ENCODE measurements around the gene NOTCH1. TPM values are rescaled to one million over a fixed set of nuclear protein-coding genes. Genes with fewer than 3 reads are reported as not detected.
A peak's percentile ranks its signal among the peaks of the same experiment; 100 is the strongest.
"Not testable (repeated sequence)": the region's sequence is repeated elsewhere in the genome, so short reads cannot be mapped to it uniquely, and the experiment has no call there.

The NOTCH1 gene
- total RNA-seq, 1 donor from 2014 or later: 29.7 TPM

DNA sequence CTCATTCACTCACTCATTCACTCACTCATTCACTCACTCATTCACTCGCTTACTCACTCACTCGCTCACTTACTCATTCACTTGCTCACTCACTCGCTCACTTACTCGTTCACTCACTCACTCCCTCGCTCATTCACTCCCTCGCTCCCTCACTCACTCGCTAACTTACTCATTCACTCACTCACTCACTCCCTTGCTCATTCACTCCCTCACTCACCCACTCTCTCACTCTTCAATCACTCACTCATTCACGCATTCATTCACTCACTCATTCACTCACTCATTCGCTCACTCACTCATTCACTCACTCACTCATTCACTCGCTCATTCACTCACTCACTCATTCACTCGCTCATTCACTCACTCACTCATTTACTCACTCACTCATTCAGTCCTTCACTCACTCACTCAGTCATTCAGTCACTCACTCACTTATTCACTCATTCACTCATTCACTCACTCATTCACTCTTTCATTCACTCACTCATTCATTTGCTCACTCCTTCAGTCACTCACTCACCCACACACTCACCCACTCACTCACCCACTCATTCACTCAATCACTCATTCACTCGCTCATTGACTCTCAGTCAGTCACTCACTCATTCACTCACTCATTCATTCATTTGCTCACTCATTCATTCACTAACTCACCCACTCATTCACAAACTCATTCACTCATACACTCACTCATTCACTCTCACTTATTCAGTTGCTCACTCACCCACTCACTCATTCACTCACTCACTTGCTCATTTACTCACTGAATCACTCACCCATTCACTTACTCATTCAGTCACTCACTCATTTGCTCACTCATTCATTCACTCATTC lies 36.0 kb upstream of the NOTCH1 start:
- intact Hi-C loops (cut with DNase I): no loop called here
- no peak for DNase-seq (ENCODE audit: low spot score)

DNA sequence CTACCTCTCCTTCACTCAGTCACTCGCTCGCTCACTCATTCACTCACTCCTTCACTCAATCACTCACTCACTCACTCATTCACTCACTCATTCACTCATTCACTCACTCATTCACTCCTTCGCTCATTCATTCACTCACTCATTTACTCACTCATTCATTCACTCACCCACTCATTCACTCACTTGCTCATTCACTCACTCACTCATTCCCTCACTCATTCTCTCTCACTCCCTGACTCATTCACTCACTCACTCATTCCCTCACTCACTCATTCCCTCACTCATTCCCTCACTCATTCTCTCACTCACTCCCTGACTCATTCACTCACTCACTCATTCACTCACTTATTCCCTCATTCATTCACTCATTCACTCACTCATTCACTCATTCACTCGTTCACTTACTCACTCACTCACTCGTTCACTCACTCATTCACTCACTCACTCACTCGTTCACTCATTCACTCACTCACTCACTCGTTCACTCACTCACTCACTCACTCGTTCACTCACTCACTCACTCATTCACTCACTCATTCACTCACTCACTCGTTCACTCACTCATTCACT lies 33.9 kb upstream of the NOTCH1 start:
- intact Hi-C loops (cut with DNase I); DNase-seq (ENCODE audit: low spot score): not testable (repeated sequence)

DNA sequence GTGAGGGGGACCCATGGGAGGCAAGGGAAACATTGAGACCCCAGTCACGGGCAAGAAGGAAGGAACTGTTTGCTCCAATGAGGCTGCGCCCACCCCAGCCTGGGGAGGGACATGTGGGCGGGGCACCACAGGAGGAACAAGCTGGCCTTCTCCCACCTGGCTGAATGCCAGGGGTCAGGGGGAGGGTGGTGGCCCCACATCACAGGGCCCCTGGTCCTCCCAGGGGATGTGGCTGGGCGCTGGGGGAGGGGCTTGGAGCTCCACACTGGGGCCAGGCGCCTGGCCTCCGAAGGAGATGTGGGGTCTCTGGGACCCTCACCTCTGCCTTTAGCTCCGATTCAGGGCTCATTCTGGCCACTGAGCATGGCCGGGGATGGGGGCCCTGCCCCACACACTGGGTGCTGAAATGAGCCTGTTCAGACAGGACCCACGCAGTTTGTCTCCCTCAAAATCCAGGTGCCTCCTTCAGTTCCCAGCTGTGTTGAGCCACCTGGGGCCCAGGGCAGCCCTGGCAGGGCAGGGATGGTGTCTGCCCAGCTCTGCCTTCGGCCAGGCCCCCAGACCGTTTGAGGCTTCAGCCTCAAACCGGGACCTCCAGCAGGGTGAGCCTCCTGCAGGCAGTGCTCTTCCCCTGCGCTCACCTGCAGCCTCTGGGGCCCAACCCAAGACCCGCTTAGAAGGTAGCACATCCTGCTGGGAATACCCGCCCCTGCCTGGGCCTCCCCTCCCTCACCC lies 33.2 kb upstream of the NOTCH1 start:
- intact Hi-C loops (cut with DNase I): no loop called here
- no peak for DNase-seq (ENCODE audit: low spot score)

DNA sequence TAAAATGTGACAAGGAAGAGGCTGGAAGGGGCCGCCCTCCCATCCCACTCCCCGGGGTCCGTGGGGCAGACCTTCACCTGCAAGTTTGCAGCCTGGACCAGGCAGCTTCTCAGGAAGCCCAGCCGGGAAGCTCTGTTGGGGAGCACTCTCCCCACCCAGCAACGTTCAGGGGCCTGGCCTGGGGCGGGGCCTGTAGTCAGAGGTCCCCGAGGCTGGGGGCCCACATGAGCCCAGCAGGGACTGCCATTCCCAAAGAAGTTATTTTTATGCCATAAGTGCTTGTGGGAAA lies 32.7 kb upstream of the NOTCH1 start:
- intact Hi-C loops (cut with DNase I): no loop called here
- no peak for DNase-seq (ENCODE audit: low spot score)

DNA sequence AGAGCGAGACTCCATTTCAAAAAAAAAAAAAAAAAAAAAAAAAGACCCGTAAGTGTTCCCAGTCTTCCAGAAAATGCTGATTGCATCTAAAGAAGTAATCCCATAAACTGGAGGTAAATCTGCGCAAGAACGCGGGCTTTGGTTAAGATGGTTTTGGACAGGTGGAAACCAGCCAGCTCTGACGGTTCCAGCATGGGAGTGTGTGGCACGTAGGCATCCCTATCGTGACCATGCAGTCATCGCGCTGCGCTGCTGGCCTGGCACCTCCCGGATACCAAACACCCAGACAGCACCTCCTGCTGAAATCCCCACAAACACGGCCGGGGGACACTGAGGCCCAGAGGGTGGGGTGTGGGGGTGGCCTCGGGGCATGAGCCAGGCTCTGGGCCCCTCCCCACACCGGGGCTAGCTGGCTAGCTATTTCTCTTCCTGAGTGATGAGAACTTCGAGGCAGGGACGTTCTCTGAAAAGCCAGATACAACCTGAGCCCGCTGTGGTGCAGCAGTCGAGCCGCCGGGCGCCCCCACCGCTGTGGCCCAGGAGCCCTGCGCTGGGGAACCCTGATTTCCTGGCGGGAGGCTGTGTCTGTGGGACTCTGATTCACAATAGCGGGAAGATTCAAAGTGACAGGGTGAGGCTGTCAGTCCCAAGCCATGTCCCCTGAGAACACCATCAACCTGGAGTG lies 32.2 kb upstream of the NOTCH1 start:
- intact Hi-C loops (cut with DNase I): no loop called here
- no peak for DNase-seq (ENCODE audit: low spot score)

DNA sequence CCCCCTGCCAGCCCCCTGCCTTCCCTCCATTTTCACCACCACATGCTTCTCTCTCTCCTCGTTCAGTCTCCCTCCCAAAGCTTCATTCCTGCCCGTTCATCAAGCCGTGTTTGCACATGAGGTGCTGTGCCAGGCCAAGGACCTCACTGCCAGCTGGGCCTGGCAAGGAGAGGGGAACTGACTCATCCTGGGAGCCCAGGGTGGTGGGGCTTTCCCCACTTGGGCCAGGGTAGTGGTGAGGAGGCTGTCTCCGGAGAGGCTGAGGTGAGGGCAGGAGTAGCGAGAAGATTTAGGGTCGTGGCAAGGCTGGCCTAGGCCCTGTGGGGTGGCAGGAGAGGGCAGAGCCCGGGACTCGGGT lies 30.4 kb upstream of the NOTCH1 start:
- DNase-seq (ENCODE audit: low spot score): no peak
- intact Hi-C loops (cut with DNase I): no loop called here

DNA sequence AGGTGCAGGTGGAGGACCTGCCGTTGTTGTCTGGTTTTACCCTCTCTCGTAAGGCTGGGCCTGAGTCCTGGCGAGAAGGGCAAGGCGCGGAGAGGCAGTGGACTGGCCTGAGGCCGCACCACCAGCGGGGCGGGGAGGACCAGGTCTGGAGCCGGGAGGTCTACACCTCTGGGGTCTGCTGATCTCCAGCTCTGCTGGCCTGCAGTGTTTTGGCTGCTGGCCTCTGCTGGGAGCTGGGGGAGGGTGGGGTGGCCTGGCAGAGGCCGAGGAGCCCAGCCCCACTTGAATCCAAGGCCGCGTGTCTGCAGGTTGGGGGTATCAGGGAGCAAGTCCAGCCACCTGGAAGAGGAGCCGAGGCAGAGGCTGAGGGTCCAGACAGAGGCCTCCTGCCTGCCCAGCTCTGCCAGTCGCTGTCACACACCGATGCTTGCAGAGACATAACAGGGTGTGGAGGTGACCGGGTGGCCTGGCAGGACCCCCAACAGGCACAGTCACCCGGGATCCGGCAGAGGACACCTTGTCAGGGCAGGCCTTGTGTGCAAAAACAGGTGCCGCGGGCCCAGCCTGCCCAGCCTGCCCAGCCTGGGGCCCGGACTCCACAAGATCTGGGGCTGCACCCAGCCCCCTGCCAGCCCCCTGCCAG lies 29.9 kb upstream of the NOTCH1 start:
- DNase-seq (ENCODE audit: low spot score): no peak
- intact Hi-C loops (cut with DNase I): no loop called here

DNA sequence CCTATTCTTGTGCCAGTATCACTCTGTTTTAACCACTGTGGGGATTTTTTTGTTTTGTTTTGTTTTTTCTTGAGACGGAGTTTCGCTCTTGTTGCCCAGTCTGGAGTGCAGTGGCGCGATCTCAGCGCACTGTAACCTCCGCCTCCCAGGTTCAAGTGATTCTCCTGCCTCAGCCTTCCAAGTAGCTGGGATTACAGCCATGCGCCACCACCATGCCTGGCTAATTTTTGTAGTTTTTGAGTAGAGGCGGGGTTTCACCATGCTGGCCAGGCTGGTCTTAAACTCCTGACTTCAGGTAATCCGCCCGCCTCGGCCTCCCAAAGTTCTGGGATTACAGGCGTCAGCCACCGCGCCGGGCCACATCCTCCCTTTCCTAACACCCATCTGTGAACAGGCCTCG lies 28.8 kb upstream of the NOTCH1 start:
- intact Hi-C loops (cut with DNase I); DNase-seq (ENCODE audit: low spot score): not testable (repeated sequence)

DNA sequence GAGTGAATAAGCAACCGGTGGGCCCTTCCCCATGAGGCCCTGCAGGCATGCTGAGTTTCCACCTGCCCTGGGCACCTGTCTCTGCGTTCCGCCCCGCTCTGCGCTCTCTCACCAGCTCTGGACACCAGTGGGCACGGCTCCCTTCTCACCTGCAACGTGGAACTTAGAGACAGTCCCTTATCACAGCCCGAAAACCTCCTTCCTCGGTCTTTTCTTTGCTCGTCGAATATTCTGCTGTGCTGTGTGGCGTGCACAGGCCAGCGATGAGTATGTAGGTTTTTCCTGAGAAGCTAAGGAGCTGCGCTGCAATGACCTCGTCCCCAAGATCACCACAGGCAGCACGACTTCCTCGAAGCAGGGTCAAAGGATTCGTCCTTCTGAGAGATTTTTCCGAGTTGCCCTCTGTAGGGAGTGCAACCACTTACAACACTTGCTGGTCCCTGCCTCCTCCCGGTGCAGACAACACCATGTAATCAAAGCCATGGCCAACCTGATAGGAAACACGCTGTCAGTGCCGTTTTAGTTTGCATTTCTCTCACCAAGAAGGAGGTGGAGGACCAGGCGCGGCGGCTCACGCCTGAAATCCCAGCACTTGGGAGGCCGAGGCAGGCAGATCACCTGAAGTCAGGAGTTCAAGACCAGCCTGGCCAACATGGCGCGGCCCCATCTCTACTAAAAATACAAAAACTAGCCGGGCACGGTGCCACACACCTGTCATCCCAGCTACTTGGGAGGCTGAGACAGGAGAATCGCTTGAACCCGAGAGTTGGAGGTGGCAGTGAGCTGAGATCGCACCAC lies 27.2 kb upstream of the NOTCH1 start:
- intact Hi-C loops (cut with DNase I): no loop called here
- no peak for DNase-seq (ENCODE audit: low spot score)

DNA sequence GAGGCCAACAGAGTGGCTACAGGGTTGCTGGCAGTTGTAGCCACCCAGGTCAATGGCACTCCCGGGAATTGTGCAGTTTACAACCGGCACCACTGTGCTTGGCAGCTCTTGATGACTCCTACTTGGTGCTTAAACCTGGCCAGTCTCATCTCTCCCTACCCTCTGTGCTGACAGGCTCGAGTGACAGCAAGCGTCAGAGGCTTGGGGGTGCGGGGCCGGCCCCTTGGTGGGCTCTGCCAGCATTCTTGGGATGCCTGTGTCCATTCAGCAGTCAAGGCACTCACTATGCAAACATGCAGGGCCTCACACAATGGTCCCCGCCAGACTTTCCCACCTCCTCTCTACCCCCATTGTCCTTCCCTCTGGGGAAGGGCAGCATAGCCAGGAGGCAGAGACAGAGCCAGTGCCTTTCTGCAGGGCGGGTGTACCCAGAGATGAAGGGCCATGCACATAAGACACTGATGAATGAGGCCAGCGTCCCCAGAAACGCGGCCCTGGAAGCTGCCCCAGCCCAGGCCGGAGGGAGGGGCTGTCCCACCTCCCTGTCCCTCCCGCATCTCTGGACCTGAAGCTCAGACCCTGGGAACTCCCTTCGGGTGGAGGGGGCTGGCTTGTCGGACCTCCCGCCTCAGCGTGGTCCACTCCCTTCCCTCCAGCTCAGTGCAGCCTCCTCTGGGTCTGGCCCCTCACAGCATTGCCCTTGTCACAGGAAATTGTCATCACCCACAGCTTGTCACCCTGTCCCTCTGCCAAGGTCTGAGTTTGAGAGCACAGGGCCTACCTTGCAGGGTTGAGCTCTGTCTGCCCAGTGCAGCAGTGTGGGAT lies 26.4 kb upstream of the NOTCH1 start:
- intact Hi-C loops (cut with DNase I): no loop called here
- DNase-seq (ENCODE audit: low spot score): peak; percentile 86

DNA sequence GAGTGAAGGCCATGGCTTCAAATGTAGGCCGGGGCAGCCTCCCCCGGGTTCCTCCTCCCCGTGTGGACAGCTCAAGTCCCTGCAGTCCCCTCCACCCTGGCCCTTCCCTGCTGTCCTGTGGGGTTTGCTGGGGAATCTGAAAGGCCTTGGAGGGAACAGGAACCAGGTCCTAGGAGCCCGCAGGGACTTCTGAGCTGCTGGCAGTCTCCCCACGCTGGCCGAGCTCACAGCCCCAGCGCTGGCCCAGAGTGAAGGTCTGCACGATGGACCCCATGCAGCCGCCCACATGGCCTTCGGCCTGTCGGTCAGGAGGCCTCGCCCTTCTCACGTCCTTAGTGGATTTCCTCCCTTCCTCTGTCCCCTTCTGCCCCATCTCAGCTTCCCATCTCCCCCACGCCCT lies 25.7 kb upstream of the NOTCH1 start:
- no peak for DNase-seq (ENCODE audit: low spot score)
- intact Hi-C loops (cut with DNase I): no loop called here

DNA sequence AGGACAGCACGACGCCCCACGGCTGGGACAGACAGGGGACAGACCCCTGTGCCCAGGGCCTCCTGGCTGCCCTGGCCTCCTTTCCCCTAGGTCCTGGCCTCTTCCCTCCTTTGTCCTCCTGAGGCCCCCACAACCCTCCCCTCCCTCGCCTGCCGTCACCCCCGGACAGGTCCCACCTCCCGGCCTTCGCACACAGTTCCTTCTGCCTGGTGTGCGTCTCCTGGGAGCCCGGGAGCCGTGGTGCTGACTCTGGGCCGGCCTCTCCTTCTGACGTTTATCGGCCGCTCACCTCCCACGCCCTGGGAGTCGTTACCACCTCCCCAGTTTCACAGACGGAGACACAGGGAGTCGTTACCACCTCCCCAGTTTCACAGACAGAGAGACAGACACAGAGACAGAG lies 25.1 kb upstream of the NOTCH1 start:
- no peak for DNase-seq (ENCODE audit: low spot score)
- intact Hi-C loops (cut with DNase I): no loop called here

DNA sequence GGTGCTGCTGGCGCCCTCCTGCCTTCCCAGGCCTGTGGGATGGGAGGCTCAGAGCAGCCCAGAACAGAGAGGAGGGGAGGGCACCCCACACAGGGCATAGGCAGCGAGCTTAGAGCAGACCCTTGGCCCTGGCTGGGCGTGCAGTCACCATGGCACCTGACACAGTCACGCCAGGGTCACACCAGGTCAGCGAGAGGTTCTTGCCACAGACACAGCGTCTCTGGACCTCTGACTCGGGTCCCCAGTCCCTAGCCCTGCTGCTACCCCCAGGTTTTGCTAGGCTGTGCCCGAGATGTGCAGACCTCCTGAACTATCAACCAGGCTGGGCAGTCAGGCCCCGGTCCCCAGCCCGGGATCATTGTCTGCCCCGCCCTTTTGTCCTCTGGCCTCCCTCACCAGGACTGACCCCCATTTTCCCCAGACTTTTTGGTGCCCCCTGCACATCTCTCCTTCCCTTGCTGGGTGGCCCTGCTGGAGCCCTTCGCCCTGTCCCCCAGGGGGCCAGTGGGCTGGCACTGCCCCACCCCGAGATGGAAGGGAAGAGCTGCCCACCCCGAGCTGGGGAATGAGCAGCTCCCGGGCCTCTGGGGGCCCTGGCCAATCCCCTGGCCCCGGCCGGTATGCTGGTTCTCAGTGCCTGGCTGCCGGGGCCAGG lies 24.5 kb upstream of the NOTCH1 start:
- intact Hi-C loops (cut with DNase I): no loop called here
- DNase-seq (ENCODE audit: low spot score): no peak

DNA sequence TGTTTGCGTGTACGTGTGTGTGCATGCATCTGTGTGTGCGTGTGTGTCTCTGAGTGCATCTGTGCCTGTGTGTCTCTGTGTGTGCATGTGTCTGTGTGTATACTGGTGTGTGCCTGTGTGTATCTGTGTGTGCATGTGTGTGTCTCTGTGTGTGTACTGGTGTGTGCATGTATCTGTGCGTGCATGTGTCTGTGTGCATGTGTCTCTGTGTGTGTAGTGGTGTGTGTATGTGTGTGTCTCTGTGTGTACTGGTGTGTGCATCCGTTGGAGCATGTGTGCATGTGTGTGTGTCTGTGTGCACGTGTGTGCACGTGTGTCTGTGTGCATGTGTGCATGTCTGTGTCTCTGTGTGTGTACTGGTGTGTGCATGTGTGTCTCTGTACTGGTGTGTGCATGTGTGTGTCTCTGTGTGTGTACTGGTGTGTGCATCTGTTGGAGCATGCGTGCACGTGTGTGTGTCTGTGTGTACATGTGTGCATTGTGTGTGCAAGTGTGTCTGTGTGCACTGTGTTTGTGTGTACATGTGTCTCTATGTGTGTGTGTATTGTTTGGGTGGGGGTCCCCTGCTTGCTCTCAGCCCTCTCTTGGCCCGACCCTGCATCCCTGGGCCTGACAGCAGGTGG lies 23.8 kb upstream of the NOTCH1 start:
- intact Hi-C loops (cut with DNase I): no loop called here
- no peak for DNase-seq (ENCODE audit: low spot score)

DNA sequence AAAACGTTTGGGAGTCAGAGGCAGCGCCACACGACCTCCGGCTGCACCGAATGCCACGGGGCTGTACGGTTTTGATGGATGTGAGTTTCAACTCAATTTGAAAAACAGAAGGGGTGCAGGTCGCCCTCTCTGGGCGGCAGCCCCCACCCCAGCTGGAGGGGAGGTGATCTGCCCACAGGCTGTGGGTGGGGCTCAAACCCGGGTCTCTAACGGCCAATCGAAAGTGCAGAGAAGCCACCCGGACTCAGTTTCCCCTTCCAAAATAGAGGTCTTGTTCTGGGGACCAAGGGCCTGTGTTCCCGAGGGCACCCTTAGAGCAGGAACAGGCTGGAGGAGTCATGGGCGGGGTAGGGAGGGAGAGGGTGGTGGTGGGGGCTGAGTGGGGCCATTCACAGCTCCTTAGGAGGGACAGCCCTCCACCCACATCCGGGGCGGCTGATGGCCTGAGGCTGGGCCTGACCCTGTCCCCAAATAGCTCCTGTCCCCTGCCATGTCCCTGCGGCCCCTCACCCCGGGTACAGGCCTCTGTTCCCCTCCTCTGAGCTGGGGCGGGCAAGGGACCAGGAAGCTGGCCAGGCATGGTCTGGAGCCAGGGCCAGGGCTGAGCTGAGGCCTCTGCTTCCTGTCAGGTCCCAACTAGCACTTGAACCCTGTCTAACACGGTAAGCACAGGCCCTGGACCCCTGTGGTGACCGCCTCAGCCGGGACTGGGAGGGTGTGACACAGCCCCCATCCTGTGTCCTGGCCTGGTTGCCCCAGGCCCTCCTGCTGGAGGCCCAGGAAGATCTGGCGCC lies 22.6 kb upstream of the NOTCH1 start:
- intact Hi-C loops (cut with DNase I): no loop called here

DNA sequence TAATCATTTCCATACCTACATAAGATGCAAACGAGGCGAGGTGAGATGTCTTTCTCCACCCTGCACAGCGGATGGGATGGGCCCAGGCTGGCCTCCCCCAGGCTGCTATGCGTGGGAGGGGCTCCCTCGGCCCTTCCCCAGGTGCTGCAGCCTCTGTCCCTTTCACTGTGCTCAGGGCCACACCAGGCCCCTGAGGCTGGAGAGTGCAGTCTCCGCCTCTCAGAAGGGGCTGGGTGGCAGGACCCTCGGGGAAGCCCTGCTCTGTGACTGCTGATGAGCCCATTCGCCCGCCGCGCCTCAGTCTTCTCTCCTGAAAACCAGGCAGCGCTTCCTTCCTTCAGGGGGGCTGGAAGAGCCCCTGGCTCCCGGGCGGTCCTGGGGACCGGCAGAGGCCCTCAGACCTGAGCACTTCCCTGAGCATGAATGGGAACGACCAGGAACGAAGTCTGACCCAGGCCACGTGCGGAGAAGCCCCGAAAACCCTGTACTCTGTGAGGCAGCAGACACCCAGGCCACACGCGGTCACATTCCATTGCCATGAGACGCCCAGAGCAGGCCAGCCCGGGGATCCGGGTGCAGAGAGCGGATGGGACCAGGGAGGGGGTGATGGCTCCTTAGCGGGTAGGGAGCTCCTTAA lies 21.9 kb upstream of the NOTCH1 start:
- DNase-seq (ENCODE audit: low spot score): peak; percentile 86
- intact Hi-C loops (cut with DNase I): no loop called here

More for the DNA sequence above, 22.6 kb upstream of the NOTCH1 start:
- no peak for DNase-seq (ENCODE audit: low spot score)

All from cardiac septum (tissue), 1 donor.